ENCODE results near the gene METTL27. TPM values are rescaled to one million over a fixed set of nuclear protein-coding genes. Genes with fewer than 3 reads are reported as not detected.
"Not testable (repeated sequence)": the region's sequence is repeated elsewhere in the genome, so short reads cannot be mapped to it uniquely, and the experiment has no call there.

The METTL27 gene
- total RNA-seq, 1 experiment from 2014 or later = 0.55 TPM

DNA sequence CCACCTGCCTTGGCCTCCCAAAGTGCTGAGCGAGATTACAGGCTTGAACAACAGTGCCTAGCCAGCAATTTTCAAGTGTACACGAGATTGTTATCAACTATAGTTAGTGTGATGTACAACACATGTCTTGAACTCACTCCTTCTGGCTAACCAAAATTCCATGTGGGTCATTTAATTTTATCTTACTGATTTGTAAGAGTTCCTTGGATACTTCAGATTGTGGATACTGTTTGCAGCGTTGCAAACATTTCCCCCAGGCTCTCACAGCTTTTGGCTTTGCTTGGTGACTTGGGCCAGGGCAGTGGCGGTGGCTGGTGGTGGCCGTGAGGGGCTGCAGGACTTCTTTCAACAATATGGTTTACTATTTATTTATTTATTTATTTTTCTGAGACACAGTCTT, 10.2 kb upstream of the METTL27 start:
- H3K36me3 ChIP-seq = no peaks in the 10 kb centered on the region
- H3K27me3 ChIP-seq = peaks cover 11% of the 10 kb centered on the region; the same call in 1 of the 2 replicates
- H3K4me3 ChIP-seq = no peak overlapping the region
- 0 out of 2 replicates have a peak, but pooled peaks cover 6% of the 10 kb centered on the region for H3K9me3 ChIP-seq (replicated peaks)
- no peak overlapping the region for H3K27ac ChIP-seq
- DNase-seq = no peak
- H3K4me1 ChIP-seq = peaks cover 14% of the 10 kb centered on the region

DNA sequence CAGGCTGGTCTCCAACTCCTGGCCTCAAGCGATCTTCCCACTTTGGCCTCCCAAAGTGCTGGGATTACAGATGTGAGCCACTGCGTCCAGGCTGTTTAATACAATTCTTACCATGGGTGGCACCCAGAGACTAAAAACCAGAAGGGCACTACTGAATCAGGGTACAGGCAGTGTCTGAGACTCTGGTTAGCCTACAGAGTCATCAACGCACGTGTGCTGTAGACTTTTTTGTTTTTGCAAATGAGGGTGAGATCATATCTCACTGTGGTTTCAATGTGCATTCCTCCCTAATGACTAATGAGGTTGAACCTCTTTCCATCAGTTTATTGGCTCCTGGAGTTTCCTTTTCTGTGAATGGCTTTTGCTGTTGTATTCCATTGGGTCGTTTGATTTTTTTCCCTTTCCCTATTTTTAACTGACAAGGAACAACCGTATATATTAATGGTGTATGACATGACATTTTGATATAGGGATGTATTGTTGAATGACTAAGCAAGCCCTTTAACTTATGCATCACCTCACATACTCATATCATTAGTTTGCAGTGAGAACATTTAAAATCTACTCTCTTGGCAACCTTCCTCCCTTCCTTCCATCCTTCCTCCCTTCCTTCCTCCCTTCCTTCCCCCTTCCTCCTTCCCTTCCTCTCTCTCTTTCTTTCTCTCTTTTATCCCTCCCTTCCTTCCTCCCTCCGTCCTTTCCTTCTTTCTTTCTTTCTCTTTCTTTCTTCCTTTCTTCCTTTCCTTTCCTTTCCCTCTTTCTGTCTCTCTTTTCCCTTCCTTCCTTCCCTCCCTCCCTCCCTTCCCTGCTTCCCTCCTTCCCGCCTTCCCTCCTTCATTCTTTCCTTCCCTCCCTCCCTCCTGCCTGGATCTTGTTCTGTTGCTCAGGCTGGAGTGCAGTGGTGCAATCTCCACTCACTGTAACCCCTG, 9.4 kb upstream of the METTL27 start:
- DNase-seq = peak; percentile 49 to 83
- H3K4me3 ChIP-seq = no peak overlapping the region
- H3K27ac ChIP-seq = peak overlapping the region; percentile 49

DNA sequence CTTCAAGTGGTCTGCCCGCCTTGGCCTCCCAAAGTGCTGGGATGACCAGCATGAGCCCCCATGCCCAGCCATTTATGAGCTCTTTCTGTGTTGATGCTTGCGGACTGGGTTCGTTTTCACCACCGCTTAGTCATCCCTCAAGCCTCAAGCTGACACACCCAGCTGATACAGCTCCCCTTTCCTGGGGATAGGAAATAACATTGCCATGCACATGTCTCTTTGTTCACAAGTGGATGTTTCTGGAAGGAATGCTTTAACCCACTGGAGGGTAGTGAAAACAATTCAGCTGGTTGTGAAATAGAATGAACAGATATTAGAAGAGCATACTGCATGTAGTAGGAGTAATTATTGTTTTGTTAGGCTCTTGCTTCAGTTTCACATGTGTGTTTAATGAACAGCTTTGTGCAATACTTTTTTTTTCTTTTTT, 8.5 kb upstream of the METTL27 start:
- H3K36me3 ChIP-seq = no peaks in the 10 kb centered on the region
- peaks cover 11% of the 10 kb centered on the region; the same call in 1 of the 2 replicates for H3K27me3 ChIP-seq
- peak in 1 of 2 experiments; percentile 50 for DNase-seq
- H3K4me3 ChIP-seq = no peak overlapping the region
- H3K27ac ChIP-seq = peak overlapping the region; percentile 49
- H3K4me1 ChIP-seq = peaks cover 14% of the 10 kb centered on the region
- 0 out of 2 replicates have a peak, but pooled peaks cover 6% of the 10 kb centered on the region for H3K9me3 ChIP-seq (replicated peaks)

More for the DNA sequence above, 9.4 kb upstream of the METTL27 start:
- Histone ChIP-seq H3K4me1 (peaks cover 14% of the 10 kb centered on the region), H3K27me3 (peaks cover 11% of the 10 kb centered on the region; the same call in 1 of the 2 replicates), H3K36me3 (no peaks in the 10 kb centered on the region), H3K9me3 (replicated peaks) (0 out of 2 replicates have a peak, but pooled peaks cover 6% of the 10 kb centered on the region)

DNA sequence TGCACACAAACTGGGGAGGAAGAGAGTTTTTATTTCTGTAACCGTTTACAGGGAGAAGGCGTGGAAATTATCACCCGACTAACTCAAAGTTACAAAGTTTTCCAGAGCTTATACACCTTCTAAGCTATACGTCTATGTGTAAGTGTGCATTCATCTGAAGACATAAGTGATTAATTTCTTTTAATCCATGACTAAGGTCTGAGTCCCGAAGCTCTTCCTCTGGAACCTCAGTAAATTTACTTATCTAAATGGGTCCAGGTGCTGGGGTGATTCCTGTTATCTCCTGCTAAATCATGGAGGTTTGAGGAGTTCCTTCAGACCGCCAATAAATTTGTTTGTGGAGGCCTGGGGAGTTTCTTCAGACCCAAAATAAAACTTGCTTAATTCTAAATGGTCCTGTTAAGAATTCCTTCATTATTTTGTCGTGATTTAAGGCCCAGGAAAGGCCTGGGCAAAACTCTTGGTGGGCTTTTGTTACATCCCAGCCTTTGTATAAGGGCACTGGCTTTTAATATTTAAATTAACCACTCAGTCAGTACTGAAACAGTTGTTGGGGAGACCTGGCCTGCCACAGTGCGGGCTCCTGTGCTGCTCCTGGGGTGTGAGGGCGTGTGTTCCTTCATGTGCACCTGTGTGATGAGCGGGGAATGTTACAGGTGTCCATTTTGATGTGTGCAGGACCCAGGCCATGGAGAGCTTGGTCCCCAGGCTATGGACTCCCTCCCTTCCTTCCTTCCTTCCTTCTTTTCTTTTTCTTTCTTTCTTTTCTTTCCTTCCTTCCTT, 5.8 kb upstream of the METTL27 start:
- H3K27me3 ChIP-seq = no peaks in the 10 kb centered on the region
- H3K4me3 ChIP-seq = no peak overlapping the region
- H3K9me3 ChIP-seq (replicated peaks) = 0 out of 2 replicates have a peak, but pooled peaks cover 6% of the 10 kb centered on the region
- DNase-seq = no peak
- H3K4me1 ChIP-seq = peaks cover 14% of the 10 kb centered on the region
- H3K36me3 ChIP-seq = no peaks in the 10 kb centered on the region
- no peak overlapping the region for H3K27ac ChIP-seq

DNA sequence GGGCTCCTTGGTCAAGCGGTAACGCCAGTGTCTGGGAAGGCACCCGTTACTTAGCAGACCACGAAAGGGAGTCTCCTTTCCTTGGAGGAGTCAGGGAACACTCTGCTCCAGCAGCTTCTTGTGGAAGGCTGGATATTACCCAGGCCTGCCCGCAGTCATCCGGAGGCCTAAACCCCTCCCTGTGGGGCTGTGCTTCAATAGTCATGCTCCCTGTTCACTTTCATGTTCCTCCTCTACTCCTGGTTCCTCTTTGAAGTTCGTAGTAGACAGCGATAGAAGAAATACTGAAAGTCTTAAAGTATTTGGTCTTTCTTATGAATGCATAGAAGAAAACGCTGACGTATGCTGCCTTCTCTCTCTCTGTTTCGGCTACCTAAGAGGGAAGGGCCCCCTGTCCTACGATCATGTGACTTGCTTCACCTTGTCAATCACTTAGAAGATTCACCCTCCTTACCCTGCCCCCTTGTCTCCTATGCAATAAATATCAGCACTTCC, 3.4 kb upstream of the METTL27 start:
- H3K27ac ChIP-seq; H3K4me1 ChIP-seq; H3K9me3 ChIP-seq (replicated peaks); DNase-seq; H3K27me3 ChIP-seq; H3K36me3 ChIP-seq; H3K4me3 ChIP-seq: not testable (repeated sequence)

GRCh38 chr7:73844848-73845460, 2.6 kb upstream of the METTL27 start:
- Histone ChIP-seq H3K27me3 (no peaks in the 10 kb centered on the region), H3K27ac (no peak overlapping the region), H3K36me3 (no peaks in the 10 kb centered on the region), H3K9me3 (replicated peaks) (0 out of 2 replicates have a peak, but pooled peaks cover 6% of the 10 kb centered on the region), H3K4me3 (no peak overlapping the region), H3K4me1 (no peaks in the 10 kb centered on the region; the same call in 1 of the 2 replicates)
- no peak for DNase-seq

DNA sequence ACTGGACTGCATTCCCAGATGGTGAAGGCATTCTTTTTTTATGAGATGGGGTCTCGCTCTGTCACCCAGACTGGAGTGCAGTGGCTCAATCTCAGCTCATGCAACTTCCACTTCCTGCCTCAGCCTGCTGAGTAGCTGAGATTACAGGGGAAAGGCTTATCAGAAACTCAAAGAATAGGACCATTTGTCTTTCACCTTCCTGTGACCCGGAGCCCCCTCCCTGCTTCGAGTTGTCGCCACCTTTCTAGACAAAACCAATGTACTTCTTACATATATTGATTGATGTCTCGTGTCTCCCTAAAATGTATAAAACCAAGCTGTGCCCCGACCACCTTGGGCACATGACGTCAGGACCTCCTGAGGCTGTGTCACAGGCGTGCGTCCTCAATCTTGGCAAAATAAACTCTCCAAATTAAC, 1.8 kb upstream of the METTL27 start:
- no peak for DNase-seq
- H3K4me3 ChIP-seq = no peak overlapping the region
- no peak overlapping the region for H3K27ac ChIP-seq

GRCh38 chr7:73841689-73842066, 638 bp downstream of the METTL27 start:
- H3K27me3 ChIP-seq = no peaks in the 10 kb centered on the region
- H3K4me1 ChIP-seq = no peaks in the 10 kb centered on the region; the same call in 1 of the 2 replicates
- H3K36me3 ChIP-seq = no peaks in the 10 kb centered on the region
- DNase-seq = no peak
- H3K9me3 ChIP-seq (replicated peaks) = no peaks in the 10 kb centered on the region
- peak overlapping the region; percentile 59; the same call in 1 of the 2 replicates for H3K4me3 ChIP-seq
- no peak overlapping the region; the same call in 1 of the 2 replicates for H3K27ac ChIP-seq

More for the DNA sequence above, 1.8 kb upstream of the METTL27 start:
- Histone ChIP-seq H3K27me3 (no peaks in the 10 kb centered on the region), H3K9me3 (replicated peaks) (0 out of 2 replicates have a peak, but pooled peaks cover 6% of the 10 kb centered on the region), H3K36me3 (no peaks in the 10 kb centered on the region), H3K4me1 (no peaks in the 10 kb centered on the region; the same call in 1 of the 2 replicates)

DNA sequence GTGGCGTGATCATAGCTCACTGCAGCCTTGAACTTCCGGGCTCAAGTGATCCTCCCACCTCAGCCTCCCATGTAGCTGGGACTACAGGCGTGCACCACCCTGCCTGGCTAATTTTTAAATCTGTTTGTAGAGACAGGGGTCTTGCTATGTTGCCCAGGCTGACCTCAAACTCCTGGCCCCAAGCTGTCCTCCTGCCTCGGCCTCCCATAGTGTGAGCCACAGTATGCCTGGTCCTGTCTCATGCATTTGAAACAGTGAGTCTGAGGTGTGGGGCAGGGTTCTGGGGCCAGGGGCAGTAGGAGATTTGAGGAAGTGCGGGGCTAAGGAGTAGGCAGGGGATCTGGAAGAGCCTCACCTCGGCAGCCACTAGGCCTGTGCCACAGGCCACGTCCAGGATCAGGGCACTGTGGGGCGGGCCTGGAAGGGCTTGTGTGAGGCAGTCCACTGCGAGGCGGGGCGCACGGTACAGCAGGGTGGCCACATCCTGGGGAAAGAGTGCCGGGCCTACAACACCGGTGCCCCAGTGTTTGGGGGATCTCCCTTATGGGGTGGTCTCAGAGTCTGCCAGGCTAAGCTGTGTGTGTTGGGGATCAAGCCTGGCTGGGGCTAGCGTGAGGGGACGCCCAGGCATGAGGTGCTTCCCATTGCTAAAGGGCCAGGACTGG, 1.5 kb downstream of the METTL27 start:
- Histone ChIP-seq H3K9me3 (replicated peaks) (no peaks in the 10 kb centered on the region), H3K4me3 (no peak overlapping the region), H3K36me3 (no peaks in the 10 kb centered on the region), H3K27me3 (no peaks in the 10 kb centered on the region), H3K4me1 (no peaks in the 10 kb centered on the region; the same call in 1 of the 2 replicates), H3K27ac (no peak overlapping the region)
- no peak for DNase-seq

- Histone ChIP-seq H3K36me3 (no peaks in the 10 kb centered on the region), H3K27me3 (no peaks in the 10 kb centered on the region), H3K27ac (no peak overlapping the region), H3K4me1 (no peaks in the 10 kb centered on the region; the same call in 1 of the 2 replicates), H3K4me3 (no peak overlapping the region), H3K9me3 (replicated peaks) (no peaks in the 10 kb centered on the region)
- no peak for DNase-seq
These were observed 2.3 kb downstream of the METTL27 start for GRCh38 chr7:73839743-73840714.

DNA sequence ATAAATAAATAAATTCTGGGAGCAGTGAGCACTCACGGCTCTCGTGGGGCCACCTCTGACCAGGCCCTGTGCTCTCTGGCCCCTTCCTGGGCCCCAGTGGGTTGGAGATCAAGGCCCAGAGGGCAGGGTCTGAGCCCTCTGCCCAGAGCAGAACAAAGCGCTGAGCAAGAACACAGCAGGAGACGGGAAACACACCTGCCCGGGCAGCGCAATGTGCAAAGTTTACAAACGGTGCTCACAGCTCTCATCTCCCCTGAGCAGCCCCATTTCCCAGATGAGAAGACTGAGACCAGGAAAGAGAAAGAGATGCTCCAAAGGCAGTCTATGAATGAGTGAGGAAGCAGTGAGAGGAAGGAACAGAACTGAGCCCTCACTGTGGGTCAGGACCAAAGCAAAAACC, 3.0 kb downstream of the METTL27 start:
- Histone ChIP-seq H3K9me3 (replicated peaks) (no peaks in the 10 kb centered on the region), H3K36me3 (no peaks in the 10 kb centered on the region), H3K4me3 (no peak overlapping the region), H3K27ac (no peak overlapping the region), H3K4me1 (no peaks in the 10 kb centered on the region; the same call in 1 of the 2 replicates), H3K27me3 (no peaks in the 10 kb centered on the region)
- no peak for DNase-seq

GRCh38 chr7:73838642-73839041, 3.7 kb downstream of the METTL27 start:
- Histone ChIP-seq H3K36me3 (no peaks in the 10 kb centered on the region), H3K9me3 (replicated peaks) (no peaks in the 10 kb centered on the region), H3K27me3 (no peaks in the 10 kb centered on the region), H3K4me3 (no peak overlapping the region), H3K27ac (no peak overlapping the region), H3K4me1 (no peaks in the 10 kb centered on the region; the same call in 1 of the 2 replicates)
- peak in 1 of 2 experiments; percentile 28 for DNase-seq

- H3K9me3 ChIP-seq (replicated peaks); H3K27ac ChIP-seq; H3K4me3 ChIP-seq; DNase-seq; H3K36me3 ChIP-seq; H3K27me3 ChIP-seq; H3K4me1 ChIP-seq: not testable (repeated sequence)
These were observed 5.1 kb downstream of the METTL27 start for GRCh38 chr7:73837167-73837566.

Data from SJCRH30 (cell line).